ENCODE data around the gene SLC25A17.

Gene SLC25A17

DNA sequence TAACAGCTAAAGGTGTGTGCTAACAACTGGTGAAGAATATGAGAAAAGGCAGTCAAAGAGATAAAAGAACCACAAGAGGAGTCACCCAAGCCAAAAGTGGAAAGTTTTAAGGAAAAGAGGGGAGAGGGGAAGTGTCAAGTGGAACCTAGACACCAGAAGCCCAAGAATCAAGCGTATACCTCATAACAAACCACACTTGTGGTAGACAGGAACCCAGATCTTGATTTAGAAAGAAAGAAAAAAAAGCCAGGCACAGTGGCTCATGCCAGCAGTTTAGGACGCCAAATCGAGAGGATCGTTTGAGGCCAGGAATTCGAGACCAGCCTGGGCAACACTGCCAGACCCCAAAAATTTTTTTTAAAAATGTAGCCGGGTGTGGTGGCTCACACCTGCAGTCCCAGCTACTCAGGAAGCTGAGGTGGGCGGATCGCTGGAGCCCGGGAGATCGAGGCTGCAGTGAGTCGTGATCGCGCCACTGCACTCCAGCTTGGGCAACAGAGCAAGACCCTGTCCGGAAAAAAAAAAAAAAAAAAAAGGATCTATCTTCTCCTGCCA is 877 bp downstream of the SLC25A17 start:
- Histone ChIP-seq H3K27ac (ENCODE audit: low read length) (no peak overlapping the region), H3K4me1 (ENCODE audit: control insufficient read depth, insufficient read depth, low read length) (peaks cover 5% of the 10 kb centered on the region), H3K4me3 (ENCODE audit: low read length in 2 of 2) (peak overlapping the region; percentile 98 to 99), H3K9ac (ENCODE audit: low read length in 2 of 2) (peak overlapping the region; percentile 2 to 97), H3K9me3 (ENCODE audit: control insufficient read depth in 2 of 2, low read length in 2 of 2) (no peaks in the 10 kb centered on the region), H3K36me3 (ENCODE audit: control insufficient read depth in 2 of 2, insufficient read depth in 2 of 2, low read length in 2 of 2) (peaks cover 2 to 3% of the 10 kb centered on the region in 2 donors), H3K27me3 (ENCODE audit: control insufficient read depth in 1 of 2, insufficient read depth in 2 of 2, low read length in 2 of 2) (no peaks in the 10 kb centered on the region)

DNA sequence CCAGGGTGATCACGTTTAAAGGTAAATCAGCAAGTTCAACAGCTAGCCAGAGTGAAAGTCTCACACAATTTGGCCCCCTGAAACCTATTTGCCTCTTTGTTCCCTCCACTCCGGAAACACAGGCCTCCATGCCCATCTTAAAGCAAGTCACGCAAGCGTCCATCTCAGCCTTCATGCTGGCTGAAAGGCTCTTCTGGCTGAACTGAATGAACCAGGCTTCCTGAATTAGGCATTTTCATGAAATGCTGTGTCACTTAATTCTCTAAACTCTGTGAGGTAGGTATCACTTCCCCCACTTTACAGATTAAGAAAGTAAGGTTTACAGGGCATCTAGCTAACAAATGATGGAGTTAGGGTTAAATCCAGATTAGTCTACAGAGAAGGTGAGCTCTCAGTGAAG is 1.4 kb downstream of the SLC25A17 start:
- Histone ChIP-seq H3K27me3 (ENCODE audit: control insufficient read depth in 1 of 2, insufficient read depth in 2 of 2, low read length in 2 of 2) (no peaks in the 10 kb centered on the region), H3K27ac (ENCODE audit: low read length) (no peak overlapping the region), H3K9ac (ENCODE audit: low read length in 2 of 2) (no peak overlapping the region), H3K9me3 (ENCODE audit: control insufficient read depth in 2 of 2, low read length in 2 of 2) (no peaks in the 10 kb centered on the region), H3K4me1 (ENCODE audit: control insufficient read depth, insufficient read depth, low read length) (peaks cover 5% of the 10 kb centered on the region), H3K36me3 (ENCODE audit: control insufficient read depth in 2 of 2, insufficient read depth in 2 of 2, low read length in 2 of 2) (peaks cover 0 to 2% of the 10 kb centered on the region in 2 donors), H3K4me3 (ENCODE audit: low read length in 2 of 2) (peak overlapping the region in 1 of 2 donors; percentile 99)

DNA sequence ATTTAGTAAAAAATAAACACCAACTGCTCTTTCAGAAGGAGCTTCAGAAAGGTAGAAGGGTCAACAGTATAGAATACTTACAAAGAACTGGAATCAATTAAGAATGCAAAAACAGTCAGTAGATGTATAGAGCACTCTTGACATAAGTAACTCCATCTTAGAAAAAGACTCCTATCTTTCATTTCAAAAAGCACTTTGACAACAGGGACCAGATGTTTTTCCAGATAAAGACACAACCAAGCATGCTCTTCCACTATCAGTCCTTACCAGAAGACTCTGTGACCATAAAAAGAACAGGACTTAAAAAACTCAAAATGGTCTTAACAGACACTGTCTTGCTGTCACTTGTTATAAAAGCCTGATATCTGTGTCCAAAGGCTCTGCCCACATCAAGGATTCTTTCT is 5.2 kb downstream of the SLC25A17 start:
- H3K4me3 ChIP-seq (ENCODE audit: low read length in 2 of 2), result no peak overlapping the region
- no peaks in the 10 kb centered on the region for H3K36me3 ChIP-seq (ENCODE audit: control insufficient read depth in 2 of 2, insufficient read depth in 2 of 2, low read length in 2 of 2)
- peaks cover 3% of the 10 kb centered on the region for H3K4me1 ChIP-seq (ENCODE audit: control insufficient read depth, insufficient read depth, low read length)
- no peak overlapping the region for H3K9ac ChIP-seq (ENCODE audit: low read length in 2 of 2)
- no peaks in the 10 kb centered on the region for H3K9me3 ChIP-seq (ENCODE audit: control insufficient read depth in 2 of 2, low read length in 2 of 2)
- no peak overlapping the region for H3K27ac ChIP-seq (ENCODE audit: low read length)
- no peaks in the 10 kb centered on the region for H3K27me3 ChIP-seq (ENCODE audit: control insufficient read depth in 1 of 2, insufficient read depth in 2 of 2, low read length in 2 of 2)

DNA sequence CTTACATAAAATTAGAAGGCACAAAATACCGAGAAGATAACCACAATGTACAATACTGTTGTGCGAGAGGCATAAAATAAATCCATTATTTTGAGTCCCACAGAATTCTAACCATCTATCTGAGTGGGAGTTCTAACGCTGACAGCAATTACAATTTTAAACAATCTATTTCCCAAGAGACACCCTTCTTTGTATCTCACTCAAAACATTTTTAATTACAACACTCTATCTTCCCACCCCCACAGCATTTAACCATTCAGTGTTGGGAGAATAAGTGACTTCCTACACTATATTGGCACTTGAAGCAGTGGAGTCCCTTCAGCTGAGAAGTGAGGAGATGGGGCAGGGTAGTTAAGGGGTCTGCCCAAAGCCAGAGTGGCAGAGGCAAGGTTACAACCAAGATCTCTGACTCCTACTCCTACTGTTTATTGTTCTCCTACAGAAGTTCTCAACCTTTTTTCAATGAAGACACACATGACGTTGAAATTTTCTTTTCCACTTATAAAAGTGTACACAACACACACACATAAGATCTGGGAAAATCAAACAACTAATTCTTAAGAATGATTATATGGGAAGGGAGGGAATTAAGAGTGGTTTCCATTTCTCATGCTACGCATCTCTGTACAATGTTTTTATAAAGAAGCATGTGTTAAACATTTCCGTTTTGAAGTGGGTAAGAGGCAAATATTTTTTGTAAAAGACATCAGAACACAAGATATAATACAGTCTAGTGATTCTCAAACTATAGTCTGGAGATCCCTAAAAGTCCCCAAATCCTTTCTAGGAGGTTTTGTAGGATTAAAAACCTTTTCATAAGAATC is 10.9 kb downstream of the SLC25A17 start:
- Histone ChIP-seq H3K9me3 (ENCODE audit: control insufficient read depth in 2 of 2, low read length in 2 of 2) (no peaks in the 10 kb centered on the region), H3K36me3 (ENCODE audit: control insufficient read depth in 2 of 2, insufficient read depth in 2 of 2, low read length in 2 of 2) (no peaks in the 10 kb centered on the region), H3K4me3 (ENCODE audit: low read length in 2 of 2) (no peak overlapping the region), H3K4me1 (ENCODE audit: control insufficient read depth, insufficient read depth, low read length) (peaks cover 2% of the 10 kb centered on the region), H3K27me3 (ENCODE audit: control insufficient read depth in 1 of 2, insufficient read depth in 2 of 2, low read length in 2 of 2) (no peaks in the 10 kb centered on the region), H3K9ac (ENCODE audit: low read length in 2 of 2) (no peak overlapping the region), H3K27ac (ENCODE audit: low read length) (no peak overlapping the region)

DNA sequence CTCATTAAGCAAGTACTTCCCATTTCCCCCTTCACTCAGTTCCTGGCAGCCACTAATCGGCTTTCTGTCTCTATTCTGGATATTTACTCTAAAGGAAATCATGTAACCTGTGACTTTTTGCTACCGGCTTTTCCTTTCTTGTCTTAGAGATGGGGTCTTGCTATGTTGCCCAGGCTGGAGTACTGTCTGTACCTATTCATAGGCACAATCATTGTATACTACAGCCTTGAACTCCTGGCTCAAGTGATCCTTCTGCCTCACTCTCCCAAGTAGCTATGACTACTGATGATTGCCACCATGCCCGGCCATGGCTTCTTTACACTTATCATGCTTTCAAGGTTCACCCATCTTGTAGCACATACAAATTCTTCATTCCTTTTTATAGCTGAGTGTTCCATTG is 12.4 kb downstream of the SLC25A17 start:
- H3K9ac ChIP-seq (ENCODE audit: low read length in 2 of 2), result no peak overlapping the region
- H3K27ac ChIP-seq (ENCODE audit: low read length), result no peak overlapping the region
- H3K4me1 ChIP-seq (ENCODE audit: control insufficient read depth, insufficient read depth, low read length), result peaks cover 2% of the 10 kb centered on the region
- H3K9me3 ChIP-seq (ENCODE audit: control insufficient read depth in 2 of 2, low read length in 2 of 2), result no peaks in the 10 kb centered on the region
- H3K27me3 ChIP-seq (ENCODE audit: control insufficient read depth in 1 of 2, insufficient read depth in 2 of 2, low read length in 2 of 2), result no peaks in the 10 kb centered on the region
- H3K4me3 ChIP-seq (ENCODE audit: low read length in 2 of 2), result no peak overlapping the region
- H3K36me3 ChIP-seq (ENCODE audit: control insufficient read depth in 2 of 2, insufficient read depth in 2 of 2, low read length in 2 of 2), result no peaks in the 10 kb centered on the region

- no peak overlapping the region for H3K4me3 ChIP-seq (ENCODE audit: low read length in 2 of 2)
- H3K9me3 ChIP-seq (ENCODE audit: control insufficient read depth in 2 of 2, low read length in 2 of 2), result no peaks in the 10 kb centered on the region
Observed at GRCh38 chr22:40805699-40806203, 13.4 kb downstream of the SLC25A17 start.

DNA sequence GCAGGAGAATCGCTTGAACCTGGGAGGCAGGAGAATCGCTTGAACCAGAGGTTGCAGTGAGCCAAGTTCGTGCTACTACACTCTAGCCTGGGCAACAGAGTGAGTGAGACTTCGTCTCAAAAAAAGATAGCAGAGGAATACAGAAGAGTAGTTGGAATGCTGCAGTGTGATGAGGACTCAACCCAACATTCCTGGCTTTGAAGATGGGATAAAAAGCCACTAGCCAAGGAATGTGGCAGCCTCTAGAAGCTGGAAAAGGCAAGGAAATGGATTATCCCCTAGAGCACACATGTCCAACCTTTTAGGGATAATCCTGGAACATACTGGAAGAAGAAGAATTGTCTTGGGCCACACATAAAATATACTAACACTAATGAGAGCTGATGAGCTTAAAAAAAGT is 13.9 kb downstream of the SLC25A17 start:
- Histone ChIP-seq H3K4me3 (ENCODE audit: low read length in 2 of 2) (no peak overlapping the region), H3K9ac (ENCODE audit: low read length in 2 of 2) (no peak overlapping the region), H3K9me3 (ENCODE audit: control insufficient read depth in 2 of 2, low read length in 2 of 2) (no peaks in the 10 kb centered on the region), H3K36me3 (ENCODE audit: control insufficient read depth in 2 of 2, insufficient read depth in 2 of 2, low read length in 2 of 2) (no peaks in the 10 kb centered on the region), H3K4me1 (ENCODE audit: control insufficient read depth, insufficient read depth, low read length) (peaks cover 2% of the 10 kb centered on the region), H3K27me3 (ENCODE audit: control insufficient read depth in 1 of 2, insufficient read depth in 2 of 2, low read length in 2 of 2) (no peaks in the 10 kb centered on the region), H3K27ac (ENCODE audit: low read length) (no peak overlapping the region)

More at GRCh38 chr22:40805699-40806203, 13.4 kb downstream of the SLC25A17 start:
- Histone ChIP-seq H3K9ac (ENCODE audit: low read length in 2 of 2) (no peak overlapping the region), H3K36me3 (ENCODE audit: control insufficient read depth in 2 of 2, insufficient read depth in 2 of 2, low read length in 2 of 2) (no peaks in the 10 kb centered on the region), H3K27ac (ENCODE audit: low read length) (no peak overlapping the region), H3K4me1 (ENCODE audit: control insufficient read depth, insufficient read depth, low read length) (peaks cover 2% of the 10 kb centered on the region), H3K27me3 (ENCODE audit: control insufficient read depth in 1 of 2, insufficient read depth in 2 of 2, low read length in 2 of 2) (no peaks in the 10 kb centered on the region)

DNA sequence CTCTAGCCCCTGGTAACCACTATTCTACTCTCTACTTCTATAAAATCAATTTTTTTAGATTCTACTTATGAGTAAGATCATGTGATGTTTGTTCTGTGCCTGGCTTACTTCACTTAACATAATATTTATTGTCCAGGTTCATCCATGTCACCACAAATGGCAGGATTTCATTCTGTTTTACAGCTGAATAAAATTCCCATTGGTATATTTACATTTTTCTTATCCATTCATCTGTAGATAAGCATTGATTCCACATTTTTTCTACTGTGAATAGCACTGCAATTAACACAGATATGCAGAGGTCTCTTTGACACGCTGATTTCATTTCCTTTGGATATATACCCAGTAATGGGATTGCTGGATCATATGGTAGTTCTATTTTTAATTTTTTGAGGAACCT is 15.8 kb downstream of the SLC25A17 start:
- Histone ChIP-seq H3K27me3 (ENCODE audit: control insufficient read depth in 1 of 2, insufficient read depth in 2 of 2, low read length in 2 of 2) (no peaks in the 10 kb centered on the region), H3K9me3 (ENCODE audit: control insufficient read depth in 2 of 2, low read length in 2 of 2) (no peaks in the 10 kb centered on the region), H3K36me3 (ENCODE audit: control insufficient read depth in 2 of 2, insufficient read depth in 2 of 2, low read length in 2 of 2) (peaks cover 0 to under 1% of the 10 kb centered on the region in 2 donors), H3K4me1 (ENCODE audit: control insufficient read depth, insufficient read depth, low read length) (peaks cover 2% of the 10 kb centered on the region), H3K27ac (ENCODE audit: low read length) (no peak overlapping the region), H3K9ac (ENCODE audit: low read length in 2 of 2) (no peak overlapping the region), H3K4me3 (ENCODE audit: low read length in 2 of 2) (no peak overlapping the region)

GRCh38 chr22:40799008-40799407 is 20.1 kb downstream of the SLC25A17 start:
- Histone ChIP-seq H3K9ac (ENCODE audit: low read length in 2 of 2) (no peak overlapping the region), H3K4me1 (ENCODE audit: control insufficient read depth, insufficient read depth, low read length) (peaks cover 2% of the 10 kb centered on the region), H3K27me3 (ENCODE audit: control insufficient read depth in 1 of 2, insufficient read depth in 2 of 2, low read length in 2 of 2) (no peaks in the 10 kb centered on the region), H3K27ac (ENCODE audit: low read length) (no peak overlapping the region), H3K4me3 (ENCODE audit: low read length in 2 of 2) (no peak overlapping the region), H3K36me3 (ENCODE audit: control insufficient read depth in 2 of 2, insufficient read depth in 2 of 2, low read length in 2 of 2) (peaks cover 3 to 4% of the 10 kb centered on the region in 2 donors), H3K9me3 (ENCODE audit: control insufficient read depth in 2 of 2, low read length in 2 of 2) (no peaks in the 10 kb centered on the region)

DNA sequence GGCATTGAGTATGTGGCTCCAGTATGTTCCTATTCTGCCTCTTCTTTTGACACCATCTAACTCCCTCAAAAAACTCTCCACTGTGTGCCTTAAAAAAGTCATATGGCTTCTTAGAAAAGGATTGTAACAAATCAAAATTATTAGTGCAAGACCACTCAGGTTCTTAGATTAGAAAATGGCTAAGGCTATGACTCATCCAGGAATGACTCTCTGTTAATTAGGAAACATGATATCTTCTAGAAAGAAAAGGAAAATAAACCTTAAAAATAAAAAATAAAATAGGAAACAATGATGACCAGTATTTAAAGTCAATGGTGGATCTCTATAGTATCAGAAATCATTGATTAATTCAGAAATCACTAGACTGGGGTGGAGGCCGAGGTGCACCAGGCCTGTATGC is 21.7 kb downstream of the SLC25A17 start:
- Histone ChIP-seq H3K27me3 (ENCODE audit: control insufficient read depth in 1 of 2, insufficient read depth in 2 of 2, low read length in 2 of 2) (no peaks in the 10 kb centered on the region), H3K4me1 (ENCODE audit: control insufficient read depth, insufficient read depth, low read length) (no peaks in the 10 kb centered on the region), H3K36me3 (ENCODE audit: control insufficient read depth in 2 of 2, insufficient read depth in 2 of 2, low read length in 2 of 2) (peaks cover 4 to 8% of the 10 kb centered on the region in 2 donors), H3K9ac (ENCODE audit: low read length in 2 of 2) (no peak overlapping the region), H3K4me3 (ENCODE audit: low read length in 2 of 2) (no peak overlapping the region), H3K9me3 (ENCODE audit: control insufficient read depth in 2 of 2, low read length in 2 of 2) (no peaks in the 10 kb centered on the region), H3K27ac (ENCODE audit: low read length) (no peak overlapping the region)

- H3K9me3 ChIP-seq (ENCODE audit: control insufficient read depth in 2 of 2, low read length in 2 of 2), result no peaks in the 10 kb centered on the region
- H3K27me3 ChIP-seq (ENCODE audit: control insufficient read depth in 1 of 2, insufficient read depth in 2 of 2, low read length in 2 of 2), result no peaks in the 10 kb centered on the region
- no peak overlapping the region for H3K27ac ChIP-seq (ENCODE audit: low read length)
- no peaks in the 10 kb centered on the region for H3K4me1 ChIP-seq (ENCODE audit: control insufficient read depth, insufficient read depth, low read length)
- no peak overlapping the region for H3K9ac ChIP-seq (ENCODE audit: low read length in 2 of 2)
- H3K4me3 ChIP-seq (ENCODE audit: low read length in 2 of 2), result no peak overlapping the region
- H3K36me3 ChIP-seq (ENCODE audit: control insufficient read depth in 2 of 2, insufficient read depth in 2 of 2, low read length in 2 of 2), result peaks cover 5 to 7% of the 10 kb centered on the region in 2 donors
Observed at GRCh38 chr22:40792451-40792850, 26.7 kb downstream of the SLC25A17 start.

All from stomach smooth muscle (tissue), 2 donors.